Measurements from ENCODE around the gene FOXC1.

The FOXC1 gene

GRCh38 chr6:1616701-1617463 is 7.2 kb downstream of the FOXC1 start:
- no peak for TF ChIP-seq CTCF (IDR thresholded peaks at IDR 0.05; ENCODE audit: low read depth, low read length)
- H3K4me3 ChIP-seq (ENCODE audit: low read depth, low read length), result no peak overlapping the region

- no peak for TF ChIP-seq CTCF (IDR thresholded peaks at IDR 0.05; ENCODE audit: low read depth, low read length)
- H3K4me3 ChIP-seq (ENCODE audit: low read depth, low read length), result no peak overlapping the region
Observed at GRCh38 chr6:1617466-1618310, 8.0 kb downstream of the FOXC1 start.

GRCh38 chr6:1618311-1619097 is 8.8 kb downstream of the FOXC1 start:
- H3K4me3 ChIP-seq (ENCODE audit: low read depth, low read length), result no peak overlapping the region
- no peak for TF ChIP-seq CTCF (IDR thresholded peaks at IDR 0.05; ENCODE audit: low read depth, low read length)

GRCh38 chr6:1619098-1619672 is 9.5 kb downstream of the FOXC1 start:
- TF ChIP-seq CTCF (IDR thresholded peaks at IDR 0.05; ENCODE audit: low read depth, low read length), result no peak
- no peak overlapping the region for H3K4me3 ChIP-seq (ENCODE audit: low read depth, low read length)

- no peak overlapping the region for H3K4me3 ChIP-seq (ENCODE audit: low read depth, low read length)
- no peak for TF ChIP-seq CTCF (IDR thresholded peaks at IDR 0.05; ENCODE audit: low read depth, low read length)
Observed at GRCh38 chr6:1619673-1620503, 10.2 kb downstream of the FOXC1 start.

GRCh38 chr6:1620504-1621069 is 10.9 kb downstream of the FOXC1 start:
- TF ChIP-seq CTCF (IDR thresholded peaks at IDR 0.05; ENCODE audit: low read depth, low read length), result no peak
- H3K4me3 ChIP-seq (ENCODE audit: low read depth, low read length), result no peak overlapping the region

Data from WI38 (cell line).